Subcutaneous abdominal adipose tissue (tissue), 5 donors: ENCODE measurements around the gene HP1BP3.
"Not testable (repeated sequence)": the region's sequence is repeated elsewhere in the genome, so short reads cannot be mapped to it uniquely, and the experiment has no call there.

ENCODE experiments used
- H3K27ac ChIP-seq: one replicate; pipeline ENCODE4 v1.7.0; 2013; ENCODE audit warnings: low read depth, mild to moderate bottlenecking, inconsistent platforms, low read length, moderate library complexity
- H3K27me3 ChIP-seq, 5 donors: one replicate each; pipeline ENCODE4 v1.7.0; 2013; ENCODE audit warnings: low read length in 5 of 5, inconsistent platforms in 1 of 5; ENCODE audit not compliant: control insufficient read depth in 5 of 5, insufficient read depth in 4 of 5
- H3K36me3 ChIP-seq, 5 donors: one replicate each; pipeline ENCODE4 v1.7.0; 2013; ENCODE audit warnings: low read length in 5 of 5; ENCODE audit not compliant: control insufficient read depth in 5 of 5, insufficient read depth in 5 of 5
- H3K4me1 ChIP-seq, 5 donors: one replicate each; pipeline ENCODE4 v1.7.0; 2013; ENCODE audit warnings: low read length in 5 of 5, mild to moderate bottlenecking in 3 of 5, moderate library complexity in 1 of 5; ENCODE audit not compliant: control insufficient read depth in 5 of 5, insufficient read depth in 5 of 5
- H3K4me3 ChIP-seq, 5 donors: one replicate each; pipeline ENCODE4 v1.7.0; 2013; ENCODE audit warnings: low read length in 5 of 5, low read depth in 1 of 5
- H3K9ac ChIP-seq, 5 donors: one replicate each; pipeline ENCODE4 v1.7.0; 2013; ENCODE audit warnings: low read length in 5 of 5, mild to moderate bottlenecking in 4 of 5, moderate library complexity in 3 of 5
- H3K9me3 ChIP-seq, 5 donors: one replicate each; pipeline ENCODE4 v1.7.0; 2013; ENCODE audit warnings: low read length in 5 of 5; ENCODE audit not compliant: control insufficient read depth in 5 of 5
- donor health status: healthy.
- donor health status: healthy.
- donor health status: healthy.
- donor health status: healthy.
- donor health status: healthy.

HP1BP3 gene

GRCh38 chr1:20814534-20814871, 27.4 kb upstream of the HP1BP3 start:
- Histone ChIP-seq H3K36me3 (peaks cover 4 to 25% (median 12%) of the 10 kb centered on the region in 5 donors), H3K27me3 (no peaks in the 10 kb centered on the region), H3K9ac (no peak overlapping the region), H3K27ac (no peak overlapping the region), H3K4me3 (no peak overlapping the region), H3K9me3 (no peaks in the 10 kb centered on the region), H3K4me1 (no peaks in the 10 kb centered on the region)

GRCh38 chr1:20811916-20812315, 24.8 kb upstream of the HP1BP3 start:
- no peaks in the 10 kb centered on the region for H3K27me3 ChIP-seq
- no peak overlapping the region for H3K27ac ChIP-seq
- no peaks in the 10 kb centered on the region for H3K4me1 ChIP-seq
- no peak overlapping the region for H3K4me3 ChIP-seq
- peaks cover 5 to 20% (median 10%) of the 10 kb centered on the region in 5 donors for H3K36me3 ChIP-seq
- H3K9me3 ChIP-seq: no peaks in the 10 kb centered on the region
- no peak overlapping the region for H3K9ac ChIP-seq

GRCh38 chr1:20793236-20793635, 6.1 kb upstream of the HP1BP3 start:
- Histone ChIP-seq H3K4me3 (no peak overlapping the region), H3K27me3 (no peaks in the 10 kb centered on the region), H3K9ac (no peak overlapping the region), H3K4me1 (peaks cover 0 to 3% (median 1%) of the 10 kb centered on the region in 5 donors), H3K9me3 (no peaks in the 10 kb centered on the region), H3K36me3 (no peaks in the 10 kb centered on the region), H3K27ac (no peak overlapping the region)

GRCh38 chr1:20792196-20792595, 5.1 kb upstream of the HP1BP3 start:
- H3K27me3 ChIP-seq: no peaks in the 10 kb centered on the region
- peaks cover 0 to 10% (median 9%) of the 10 kb centered on the region in 5 donors for H3K4me1 ChIP-seq
- no peaks in the 10 kb centered on the region for H3K36me3 ChIP-seq
- H3K9me3 ChIP-seq: no peaks in the 10 kb centered on the region
- no peak overlapping the region for H3K27ac ChIP-seq
- no peak overlapping the region for H3K4me3 ChIP-seq
- H3K9ac ChIP-seq: peak overlapping the region in 1 of 5 donors; percentile 16

- Histone ChIP-seq H3K9ac (no peak overlapping the region), H3K4me1 (peaks cover 0 to 13% (median 13%) of the 10 kb centered on the region in 5 donors), H3K9me3 (no peaks in the 10 kb centered on the region), H3K36me3 (no peaks in the 10 kb centered on the region), H3K27ac (no peak overlapping the region), H3K4me3 (no peak overlapping the region), H3K27me3 (no peaks in the 10 kb centered on the region)
Observed at GRCh38 chr1:20790785-20791184, 3.7 kb upstream of the HP1BP3 start.

- not testable (repeated sequence) for H3K4me3 ChIP-seq, H3K36me3 ChIP-seq, H3K27ac ChIP-seq, H3K9ac ChIP-seq, H3K9me3 ChIP-seq, H3K27me3 ChIP-seq
- peaks cover 0 to 25% (median 25%) of the 10 kb centered on the region in 5 donors for H3K4me1 ChIP-seq
Observed at GRCh38 chr1:20789598-20789997, 2.5 kb upstream of the HP1BP3 start.

GRCh38 chr1:20787840-20788795, 1.0 kb upstream of the HP1BP3 start:
- Histone ChIP-seq H3K4me3 (peak overlapping the region; percentile 79 to 97 (median 95)), H3K4me1 (peaks cover 0 to 33% (median 29%) of the 10 kb centered on the region in 5 donors), H3K9me3 (no peaks in the 10 kb centered on the region), H3K27me3 (no peaks in the 10 kb centered on the region), H3K27ac (peak overlapping the region; percentile 88), H3K9ac (peak overlapping the region; percentile 56 to 98 (median 92)), H3K36me3 (no peaks in the 10 kb centered on the region)

GRCh38 chr1:20786253-20787028, 666 bp downstream of the HP1BP3 start:
- Histone ChIP-seq H3K4me1 (peaks cover 0 to 33% (median 31%) of the 10 kb centered on the region in 5 donors), H3K9ac (peak overlapping the region; percentile 89 to 98 (median 93)), H3K27ac (peak overlapping the region; percentile 94), H3K9me3 (no peaks in the 10 kb centered on the region), H3K4me3 (peak overlapping the region; percentile 95 to 97 (median 96)), H3K36me3 (no peaks in the 10 kb centered on the region), H3K27me3 (no peaks in the 10 kb centered on the region)

GRCh38 chr1:20785907-20786252, 1.2 kb downstream of the HP1BP3 start:
- Histone ChIP-seq H3K4me1 (peaks cover 0 to 35% (median 33%) of the 10 kb centered on the region in 5 donors), H3K27me3 (no peaks in the 10 kb centered on the region), H3K9me3 (no peaks in the 10 kb centered on the region), H3K36me3 (no peaks in the 10 kb centered on the region), H3K9ac (peak overlapping the region; percentile 89 to 98 (median 93)), H3K27ac (peak overlapping the region; percentile 94), H3K4me3 (peak overlapping the region; percentile 95 to 97 (median 96))

GRCh38 chr1:20775700-20776099, 11.4 kb downstream of the HP1BP3 start:
- Histone ChIP-seq H3K9ac (no peak overlapping the region), H3K36me3 (peaks cover 40 to 55% (median 48%) of the 10 kb centered on the region in 5 donors), H3K4me1 (peaks cover 0 to 6% (median 0%) of the 10 kb centered on the region in 5 donors), H3K27me3 (no peaks in the 10 kb centered on the region), H3K4me3 (no peak overlapping the region), H3K27ac (no peak overlapping the region), H3K9me3 (no peaks in the 10 kb centered on the region)
